Neural progenitor cell (in vitro differentiated cells): ENCODE data around the gene GPR89B. TPM values are rescaled to one million over a fixed set of nuclear protein-coding genes. Genes with fewer than 3 reads are reported as not detected.
"Not testable (repeated sequence)": the region's sequence is repeated elsewhere in the genome, so short reads cannot be mapped to it uniquely, and the experiment has no call there.

ENCODE experiments used
- DNase-seq: peaks from one replicate; pipeline ENCODE4 v3.0.0-alpha.2; 2016; ENCODE audit warnings: low spot score
- H2AFZ ChIP-seq: fragments of 200-600 bp; sonication (generic); replicated peaks from 2 replicates; pipeline ENCODE4 v1.6.1; 2016; ENCODE audit warnings: antibody characterized with exemption
- H3F3A ChIP-seq: fragments of 200-600 bp; sonication (generic); 2 replicates; pipeline ENCODE4 v1.6.1; 2016; ENCODE audit warnings: antibody characterized with exemption, low read depth
- H3K27ac ChIP-seq: fragments of 200-600 bp; sonication (generic); 2 replicates; pipeline ENCODE4 v1.5.1; 2016; ENCODE audit warnings: mild to moderate bottlenecking
- H3K27me3 ChIP-seq: fragments of 200-600 bp; sonication (generic); 2 replicates; pipeline ENCODE4 v1.6.1; 2016; ENCODE audit warnings: mild to moderate bottlenecking, moderate library complexity
- H3K36me3 ChIP-seq: fragments of 200-600 bp; sonication (generic); 2 replicates; pipeline ENCODE4 v1.5.1; 2016
- H3K4me1 ChIP-seq: fragments of 200-600 bp; sonication (generic); 2 replicates; pipeline ENCODE4 v1.6.1; 2016; ENCODE audit warnings: mixed run types
- H3K4me2 ChIP-seq: fragments of 200-600 bp; sonication (generic); 2 replicates; pipeline ENCODE4 v1.6.1; 2016
- H3K4me3 ChIP-seq: fragments of 200-600 bp; sonication (generic); 2 replicates; pipeline ENCODE4 v1.5.1; 2016
- H3K79me2 ChIP-seq: fragments of 200-600 bp; sonication (generic); 2 replicates; pipeline ENCODE4 v1.6.1; 2016; ENCODE audit warnings: low read depth
- H3K9ac ChIP-seq: fragments of 200-600 bp; sonication (generic); 2 replicates; pipeline ENCODE4 v1.6.1; 2016
- H3K9me3 ChIP-seq: fragments of 200-600 bp; sonication (generic); 2 replicates; pipeline ENCODE4 v1.5.1; 2016; ENCODE audit warnings: low read depth
- H4K20me1 ChIP-seq: fragments of 200-600 bp; sonication (generic); 2 replicates; pipeline ENCODE4 v1.6.1; 2016; ENCODE audit warnings: low read depth
- H3K27ac Mint-ChIP-seq: 3 replicates; pipeline ENCODE4 v1.8.0; 2021; ENCODE audit warnings: mixed read lengths
- H3K27me3 Mint-ChIP-seq: 2 replicates; pipeline ENCODE4 v1.8.0; 2022; ENCODE audit warnings: low read depth, mild to moderate bottlenecking, inconsistent platforms, moderate library complexity, mixed read lengths; ENCODE audit not compliant: insufficient read depth
- H3K36me3 Mint-ChIP-seq: 3 replicates; pipeline ENCODE4 v1.8.0; 2021; ENCODE audit warnings: mixed read lengths
- H3K4me1 Mint-ChIP-seq: 3 replicates; pipeline ENCODE4 v1.8.0; 2021; ENCODE audit warnings: mixed read lengths
- H3K4me3 Mint-ChIP-seq: 3 replicates; pipeline ENCODE4 v1.8.0; 2021; ENCODE audit warnings: mild to moderate bottlenecking, moderate library complexity, mixed read lengths
- H3K9me3 Mint-ChIP-seq: 3 replicates; pipeline ENCODE4 v1.8.0; 2020; ENCODE audit warnings: mixed read lengths
- small RNA-seq: library from RNA; depleted of rRNA; stranded (forward); fragments of <200 nt; gene quantifications from one replicate; pipeline ENCODE3, GENCODE V24; 2015
- total RNA-seq: library from RNA; depleted of rRNA; stranded (reverse); fragments of >200 nt; gene quantifications from 2 replicates; pipeline ENCODE4 v1.2.3, GENCODE V29; 2015; ENCODE audit warnings: low replicate concordance

Gene GPR89B
- total RNA-seq, 1 donor from 2014 or later = 47.9 TPM

DNA sequence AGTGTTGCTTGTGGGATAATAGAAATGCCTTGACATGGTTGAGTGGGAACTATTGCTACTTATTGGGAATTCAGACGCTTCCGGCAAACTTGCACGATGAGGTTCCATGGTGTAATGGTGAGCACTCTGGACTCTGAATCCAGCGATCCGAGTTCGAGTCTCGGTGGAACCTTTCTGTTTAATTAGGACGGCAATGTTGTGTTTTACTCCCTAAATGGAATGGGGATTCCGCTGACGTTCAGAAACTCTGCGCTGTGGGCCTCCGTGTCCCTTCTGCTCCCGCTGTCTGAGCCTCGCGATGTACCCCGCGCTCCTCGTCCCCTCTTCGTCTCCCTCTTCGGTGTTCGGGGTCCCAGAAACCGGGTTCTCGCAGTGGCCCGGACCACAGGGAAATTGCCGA, 104.5 kb downstream of the GPR89B start:
- H3K4me1 Mint-ChIP-seq, H3K4me3 Mint-ChIP-seq, H3K79me2 ChIP-seq, H4K20me1 ChIP-seq, H2AFZ ChIP-seq, H3K4me3 ChIP-seq, H3K9me3 ChIP-seq, DNase-seq, H3K4me2 ChIP-seq, H3K9me3 Mint-ChIP-seq, H3K4me1 ChIP-seq, H3K27ac Mint-ChIP-seq, H3K36me3 ChIP-seq, H3K36me3 Mint-ChIP-seq, H3K27me3 Mint-ChIP-seq, H3K27ac ChIP-seq, H3F3A ChIP-seq, H3K9ac ChIP-seq: not testable (repeated sequence)
- peaks cover 19% of the 10 kb centered on the region for H3K27me3 ChIP-seq

DNA sequence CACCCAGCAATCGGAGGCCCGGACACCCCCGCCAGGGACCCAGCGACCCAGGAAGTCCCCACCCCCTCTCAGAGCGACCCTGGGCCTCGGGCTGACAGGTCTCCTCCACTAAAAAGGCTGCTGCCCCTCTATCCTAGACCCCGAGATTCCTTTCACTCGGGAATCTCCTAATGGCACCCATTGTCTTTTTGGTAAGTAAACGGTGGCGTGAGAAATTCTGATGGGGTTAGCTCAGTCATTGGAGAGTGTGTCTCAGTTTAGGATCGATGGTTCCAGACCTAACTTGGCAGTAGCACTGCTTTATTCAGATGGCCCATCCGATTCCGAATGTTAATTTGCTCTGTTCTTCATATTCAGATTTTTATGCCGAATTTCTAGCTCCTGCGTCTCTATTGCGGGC, 104.9 kb downstream of the GPR89B start:
- Histone ChIP-seq H3K4me3 (peak overlapping the region; percentile 39), H3K27me3 (peaks cover 19% of the 10 kb centered on the region), H3K4me2 (peak overlapping the region; percentile 54)
- H3K27me3 Mint-ChIP-seq, H3K4me1 Mint-ChIP-seq, H3K4me1 ChIP-seq, H3K27ac ChIP-seq, H3K27ac Mint-ChIP-seq, H3K9me3 ChIP-seq, H3F3A ChIP-seq, H3K36me3 ChIP-seq, DNase-seq, H3K9me3 Mint-ChIP-seq, H3K9ac ChIP-seq, H3K79me2 ChIP-seq, H3K36me3 Mint-ChIP-seq, H3K4me3 Mint-ChIP-seq, H4K20me1 ChIP-seq, H2AFZ ChIP-seq: not testable (repeated sequence)

DNA sequence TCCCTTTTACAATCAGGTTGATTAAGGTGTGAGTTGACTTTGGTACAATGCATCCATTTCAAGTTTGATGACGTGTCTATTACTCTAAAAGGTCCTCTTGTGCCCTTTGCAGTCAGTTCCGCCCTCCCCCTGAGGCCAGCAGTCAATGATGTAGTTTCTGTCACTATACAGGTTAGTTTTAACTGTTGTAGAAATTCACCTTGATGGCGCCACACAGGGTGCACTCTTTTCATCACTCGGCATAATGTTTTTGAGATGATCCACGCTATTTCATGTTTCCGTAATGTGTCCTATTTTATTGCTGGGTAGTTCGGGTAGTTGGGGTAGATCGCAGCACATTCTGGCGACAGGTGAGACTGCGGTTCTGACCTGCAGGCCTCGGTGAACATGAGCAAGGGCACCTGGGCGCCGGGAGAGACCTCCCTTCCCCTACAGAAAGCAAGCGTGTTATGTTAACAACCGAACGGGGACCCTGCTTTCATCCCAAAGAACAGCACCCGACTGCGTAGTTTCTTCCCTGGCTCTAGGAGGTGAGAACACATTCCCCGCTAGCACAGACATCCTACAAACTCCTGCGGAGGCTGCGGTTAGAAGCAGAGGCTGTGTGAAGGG, 109.7 kb downstream of the GPR89B start:
- not testable (repeated sequence) for H3K9me3 ChIP-seq, H4K20me1 ChIP-seq, H3K36me3 ChIP-seq, H3K27ac ChIP-seq, H3K27ac Mint-ChIP-seq, H3K36me3 Mint-ChIP-seq, DNase-seq, H3K79me2 ChIP-seq, H3K9ac ChIP-seq, H3K9me3 Mint-ChIP-seq, H3F3A ChIP-seq, H3K27me3 Mint-ChIP-seq, H2AFZ ChIP-seq, H3K4me1 ChIP-seq, H3K4me1 Mint-ChIP-seq
- peak overlapping the region; percentile 83 for H3K4me3 Mint-ChIP-seq
- H3K4me2 ChIP-seq = peak overlapping the region; percentile 63
- peak overlapping the region; percentile 44 for H3K4me3 ChIP-seq
- H3K27me3 ChIP-seq = peaks cover 19% of the 10 kb centered on the region

DNA sequence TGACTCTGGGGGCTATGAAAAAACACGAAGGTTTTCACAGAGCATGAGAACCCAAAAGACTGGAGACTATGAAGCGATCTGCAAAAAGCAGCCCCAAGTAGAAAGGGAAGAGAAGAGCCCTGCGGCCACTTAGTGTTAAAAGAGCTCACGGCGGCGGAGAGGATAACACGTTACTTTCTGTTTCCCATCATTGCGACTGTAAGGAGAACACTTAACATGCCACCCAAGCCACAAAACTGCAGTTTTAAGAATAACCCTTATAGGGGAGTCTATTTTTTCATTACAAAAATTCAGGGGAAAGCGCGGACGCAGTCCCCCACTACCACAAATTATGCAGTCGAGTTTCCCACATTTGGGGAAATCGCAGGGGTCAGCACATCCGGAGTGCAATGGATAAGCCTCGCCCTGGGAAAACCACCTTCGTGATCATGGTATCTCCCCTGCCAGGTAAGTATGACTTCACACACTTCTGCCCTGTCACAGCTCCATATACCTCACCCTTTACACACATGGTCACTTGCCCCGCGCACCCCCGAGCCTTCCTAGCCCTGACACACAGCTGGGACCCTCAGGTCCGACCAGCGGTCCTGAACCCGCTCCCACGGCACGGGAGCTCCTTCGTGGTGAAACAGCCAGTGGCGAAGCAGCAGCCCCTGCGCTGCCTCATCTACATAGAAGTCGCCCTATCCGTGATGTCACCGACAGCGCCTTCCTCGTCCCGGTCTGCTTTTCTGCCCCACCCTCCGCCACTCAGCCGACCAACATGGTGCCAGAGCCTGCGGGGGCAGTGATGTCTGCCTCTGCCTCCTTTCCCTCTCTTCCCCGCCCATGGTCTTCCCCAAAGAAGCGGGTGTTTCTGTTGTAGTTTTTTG, 110.5 kb downstream of the GPR89B start:
- Histone ChIP-seq H3K4me2 (peak overlapping the region; percentile 44), H3K4me3 (peak overlapping the region; percentile 50), H3K27ac (peak overlapping the region; percentile 96), H3K9ac (peak overlapping the region; percentile 93), H3K27me3 (peaks cover 13% of the 10 kb centered on the region), H2AFZ (peak overlapping the region; percentile 50)
- H3K4me1 ChIP-seq, H4K20me1 ChIP-seq, H3K36me3 ChIP-seq, H3K36me3 Mint-ChIP-seq, H3K9me3 Mint-ChIP-seq, H3F3A ChIP-seq, H3K4me1 Mint-ChIP-seq, H3K9me3 ChIP-seq, H3K79me2 ChIP-seq, H3K27me3 Mint-ChIP-seq: not testable (repeated sequence)
- DNase-seq = peak; percentile 81
- peak overlapping the region; percentile 83 for H3K4me3 Mint-ChIP-seq
- H3K27ac Mint-ChIP-seq = peak overlapping the region; percentile 92

Small RNA genes lying within 50 kb of the gene (small RNA-seq; reads per million reads assigned to genes)
- gene RNU1-129P (not detected), gene RNVU1-7 (43.5 reads per million, percentile 98 among the genes with 10 or more reads in this experiment)

Other genes with a start within 250 kb of the GPR89B start
- gene GJA5, start 167.8 kb upstream of the GPR89B start, total RNA-seq = 0.11 and 0.12 TPM in 2 replicates
- not detected in 2 replicates for gene GJA8, start 25.6 kb upstream of the GPR89B start, total RNA-seq
- gene NBPF11, start 223.9 kb downstream of the GPR89B start, total RNA-seq = 9.1 TPM in 2 replicates